Measurements from ENCODE around the gene PPP1R37. TPM values are rescaled to one million over a fixed set of nuclear protein-coding genes. Genes with fewer than 3 reads are reported as not detected.

PPP1R37 gene
- total and polyA plus RNA-seq, 5 donors, result 16.5 to 24.9 (median 19.0) TPM

DNA sequence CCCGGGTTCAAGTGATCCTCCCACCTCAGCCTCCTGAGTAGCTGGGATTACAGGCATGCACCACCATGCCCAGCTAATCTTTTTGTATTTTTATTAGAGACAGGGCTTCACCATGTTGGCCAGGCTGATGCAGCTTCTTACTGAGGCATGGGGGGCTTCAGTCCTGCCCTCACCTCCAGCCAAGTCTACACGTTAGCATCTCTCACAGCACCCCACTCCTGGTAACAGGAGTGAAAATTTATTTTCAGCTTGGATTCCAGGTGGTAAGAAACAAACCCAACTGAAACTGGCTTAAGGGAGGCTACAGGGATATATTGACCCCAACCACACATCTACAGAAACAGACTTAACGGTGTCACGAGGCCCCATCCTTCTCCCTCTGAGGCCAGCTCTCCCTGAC, 57.2 kb downstream of the PPP1R37 start:
- DNase-seq, result no peak
- H3K27me3 ChIP-seq (ENCODE audit: control insufficient read depth, insufficient read depth), result no peaks in the 10 kb centered on the region
- WGBS, result 91% methylated on average over 4 of the region's 4 CpGs
- H3K9me3 ChIP-seq (ENCODE audit: control insufficient read depth, low read length), result no peaks in the 10 kb centered on the region
- no peak overlapping the region for H3K4me3 ChIP-seq (ENCODE audit: low read length)
- no peak for ATAC-seq
- no peaks in the 10 kb centered on the region for H3K4me1 ChIP-seq (ENCODE audit: control insufficient read depth, insufficient read depth, low read length)
- no peak overlapping the region for H3K27ac ChIP-seq (ENCODE audit: low read length)
- intact Hi-C loops (cut with DNase I), result no loop called here

GRCh38 chr19:45150751-45151281, 57.8 kb downstream of the PPP1R37 start:
- Histone ChIP-seq H3K4me1 (ENCODE audit: control insufficient read depth, insufficient read depth, low read length) (no peaks in the 10 kb centered on the region), H3K27ac (ENCODE audit: low read length) (no peak overlapping the region), H3K27me3 (ENCODE audit: control insufficient read depth, insufficient read depth) (no peaks in the 10 kb centered on the region), H3K4me3 (ENCODE audit: low read length) (no peak overlapping the region), H3K9me3 (ENCODE audit: control insufficient read depth, low read length) (no peaks in the 10 kb centered on the region)
- peak in 1 of 3 donors; percentile 37 for DNase-seq
- intact Hi-C loops (cut with DNase I), result no loop called here
- no peak for ATAC-seq
- 55% methylated on average over 4 of the region's 4 CpGs for WGBS

- H3K9me3 ChIP-seq (ENCODE audit: control insufficient read depth, low read length), result no peaks in the 10 kb centered on the region
- H3K4me1 ChIP-seq (ENCODE audit: control insufficient read depth, insufficient read depth, low read length), result no peaks in the 10 kb centered on the region
- H3K27me3 ChIP-seq (ENCODE audit: control insufficient read depth, insufficient read depth), result no peaks in the 10 kb centered on the region
- H3K4me3 ChIP-seq (ENCODE audit: low read length), result no peak overlapping the region
- no peak overlapping the region for H3K27ac ChIP-seq (ENCODE audit: low read length)
- DNase-seq (peak in 1 of 3 donors; percentile 41), ATAC-seq (no peak)
- 82% methylated on average over 7 of the region's 7 CpGs for WGBS
- intact Hi-C loops (cut with DNase I), result no loop called here
These were observed 58.3 kb downstream of the PPP1R37 start for GRCh38 chr19:45151320-45151719.

- Histone ChIP-seq H3K27ac (ENCODE audit: low read length) (no peak overlapping the region), H3K9me3 (ENCODE audit: control insufficient read depth, low read length) (no peaks in the 10 kb centered on the region), H3K4me3 (ENCODE audit: low read length) (no peak overlapping the region), H3K4me1 (ENCODE audit: control insufficient read depth, insufficient read depth, low read length) (no peaks in the 10 kb centered on the region), H3K27me3 (ENCODE audit: control insufficient read depth, insufficient read depth) (no peaks in the 10 kb centered on the region)
- DNase-seq (peak in 1 of 3 donors; percentile 13), ATAC-seq (no peak)
- intact Hi-C loops (cut with DNase I), result no loop called here
- 11% methylated on average over 64 of the region's 64 CpGs for whole genome bisulfite sequencing
These were observed 59.0 kb downstream of the PPP1R37 start for GRCh38 chr19:45151821-45152503.

DNA sequence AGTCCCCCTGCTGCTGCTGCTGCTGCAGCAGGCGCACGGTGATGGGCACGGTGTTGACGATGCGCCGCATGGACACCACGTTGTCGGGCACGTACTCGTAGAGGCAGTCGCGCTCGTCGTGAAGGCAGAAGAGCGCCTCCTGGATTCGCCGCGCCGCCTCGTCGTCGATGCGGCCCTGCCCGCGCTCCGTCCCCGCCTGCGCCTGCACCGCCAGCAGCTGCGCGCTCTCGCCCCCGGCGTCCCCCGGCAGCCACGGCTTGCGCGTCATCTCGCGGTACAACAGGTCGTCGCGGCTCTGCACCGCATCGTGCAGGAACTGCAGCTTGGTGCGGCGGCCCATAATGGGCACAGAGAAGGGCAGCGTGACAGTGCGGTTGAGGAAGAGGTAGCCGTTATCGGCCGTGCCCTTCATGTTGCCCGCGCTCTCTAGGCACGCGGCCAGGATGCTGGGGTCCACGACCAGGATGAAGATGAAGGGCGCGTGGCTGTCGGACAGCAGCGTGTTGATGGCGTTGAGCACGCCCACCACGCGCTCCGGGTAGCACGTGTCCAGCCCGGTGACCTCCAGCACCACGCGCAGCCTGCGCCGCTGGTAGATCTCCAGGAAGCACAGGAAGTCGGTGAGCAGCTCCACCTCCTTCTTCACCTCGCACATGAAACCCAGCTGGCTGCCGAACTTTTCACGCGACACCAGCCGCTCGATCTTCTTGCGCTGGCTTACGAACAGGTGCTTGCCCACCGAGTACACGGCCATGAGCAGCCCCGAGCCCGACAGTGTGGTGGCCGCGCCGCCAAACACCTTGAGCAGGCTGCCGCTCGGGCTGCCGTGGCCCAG, 59.7 kb downstream of the PPP1R37 start:
- Histone ChIP-seq H3K9me3 (ENCODE audit: control insufficient read depth, low read length) (no peaks in the 10 kb centered on the region), H3K4me3 (ENCODE audit: low read length) (no peak overlapping the region), H3K4me1 (ENCODE audit: control insufficient read depth, insufficient read depth, low read length) (no peaks in the 10 kb centered on the region), H3K27ac (ENCODE audit: low read length) (no peak overlapping the region), H3K27me3 (ENCODE audit: control insufficient read depth, insufficient read depth) (no peaks in the 10 kb centered on the region)
- intact Hi-C loops (cut with DNase I), result no loop called here
- WGBS, result 3% methylated on average over 91 of the region's 91 CpGs
- ATAC-seq (peak; percentile 47 to 61), DNase-seq (peak; percentile 65 to 81 (median 80))

DNA sequence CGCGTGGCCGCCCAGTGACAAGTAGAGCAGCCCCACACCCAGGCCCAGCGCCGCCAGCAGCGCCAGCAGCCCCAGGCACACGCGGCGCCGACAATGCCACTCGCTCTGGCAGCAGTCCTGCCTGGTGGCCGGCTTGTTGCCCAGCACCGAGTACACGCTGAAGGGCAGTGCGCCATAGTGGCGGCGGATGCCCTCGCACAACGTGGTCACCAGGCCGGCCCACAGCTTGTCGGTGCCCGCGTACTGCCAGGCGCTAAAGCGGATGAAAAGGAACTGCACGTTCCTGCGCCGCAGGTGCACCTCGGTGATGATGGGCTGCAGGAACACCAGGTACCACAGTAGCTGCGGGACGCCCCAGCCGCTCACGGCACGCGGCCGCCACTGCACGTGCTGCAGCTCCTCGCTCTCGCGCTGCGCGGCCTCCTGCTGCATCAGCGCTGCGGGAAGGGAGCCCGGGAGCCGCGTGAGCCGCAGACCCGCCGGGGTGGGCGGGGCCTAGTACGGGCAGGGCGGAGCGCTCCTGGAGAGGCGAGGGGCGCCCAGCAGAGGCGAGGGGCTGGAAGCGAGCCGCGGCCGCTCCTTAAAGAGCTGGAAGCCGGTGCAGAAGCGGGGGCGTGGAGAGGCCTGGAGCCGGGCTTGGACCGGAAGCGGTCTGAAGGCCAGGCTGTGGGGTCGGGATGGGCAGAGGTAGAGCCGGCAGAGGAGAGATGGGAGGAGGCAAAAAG, 60.5 kb downstream of the PPP1R37 start:
- Histone ChIP-seq H3K27ac (ENCODE audit: low read length) (no peak overlapping the region), H3K9me3 (ENCODE audit: control insufficient read depth, low read length) (no peaks in the 10 kb centered on the region), H3K4me3 (ENCODE audit: low read length) (peak overlapping the region; percentile 6), H3K4me1 (ENCODE audit: control insufficient read depth, insufficient read depth, low read length) (no peaks in the 10 kb centered on the region), H3K27me3 (ENCODE audit: control insufficient read depth, insufficient read depth) (no peaks in the 10 kb centered on the region)
- under 1% methylated on average over 69 of the region's 69 CpGs for WGBS
- DNase-seq, result peak; percentile 53 to 79 (median 78)
- peak; percentile 48 to 58 for ATAC-seq
- intact Hi-C loops (cut with DNase I), result no loop called here

- Histone ChIP-seq H3K27ac (ENCODE audit: low read length) (no peak overlapping the region), H3K4me1 (ENCODE audit: control insufficient read depth, insufficient read depth, low read length) (no peaks in the 10 kb centered on the region), H3K27me3 (ENCODE audit: control insufficient read depth, insufficient read depth) (no peaks in the 10 kb centered on the region), H3K9me3 (ENCODE audit: control insufficient read depth, low read length) (no peaks in the 10 kb centered on the region), H3K4me3 (ENCODE audit: low read length) (peak overlapping the region; percentile 6)
- 41% methylated on average over 19 of the region's 19 CpGs for WGBS
- intact Hi-C loops (cut with DNase I), result no loop called here
- DNase-seq (peak in 2 of 3 donors; percentile 75 to 80), ATAC-seq (peak; percentile 38 to 84)
These were observed 61.3 kb downstream of the PPP1R37 start for GRCh38 chr19:45154064-45154827.

- no peaks in the 10 kb centered on the region for H3K9me3 ChIP-seq (ENCODE audit: control insufficient read depth, low read length)
- DNase-seq (no peak), ATAC-seq (no peak)
- intact Hi-C loops (cut with DNase I), result no loop called here
- H3K27ac ChIP-seq (ENCODE audit: low read length), result no peak overlapping the region
- 76% methylated on average over 11 of the region's 11 CpGs for WGBS
- H3K4me1 ChIP-seq (ENCODE audit: control insufficient read depth, insufficient read depth, low read length), result no peaks in the 10 kb centered on the region
- no peak overlapping the region for H3K4me3 ChIP-seq (ENCODE audit: low read length)
- H3K27me3 ChIP-seq (ENCODE audit: control insufficient read depth, insufficient read depth), result no peaks in the 10 kb centered on the region
These were observed 63.1 kb downstream of the PPP1R37 start for GRCh38 chr19:45156011-45156630.

DNA sequence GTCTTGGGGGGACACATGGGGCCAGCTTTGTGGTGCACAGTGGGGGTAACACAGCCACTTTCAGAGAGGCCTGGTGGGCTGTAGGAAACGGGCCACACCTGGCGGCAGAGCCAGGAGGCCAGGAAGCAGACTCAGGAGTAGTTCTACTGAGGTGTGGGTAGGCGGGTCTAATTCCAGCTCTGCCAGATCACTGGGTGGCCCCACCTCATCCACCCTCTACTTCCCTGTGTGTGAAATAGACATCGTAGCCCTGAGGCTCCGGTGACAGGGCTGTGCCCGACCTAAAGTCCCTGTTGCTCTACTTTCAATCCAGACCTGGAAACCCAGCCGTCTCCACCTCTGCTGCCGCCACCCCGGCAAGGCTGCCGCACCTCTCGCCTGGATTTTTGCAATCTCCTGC, 63.8 kb downstream of the PPP1R37 start:
- ATAC-seq, result no peak
- Histone ChIP-seq H3K27me3 (ENCODE audit: control insufficient read depth, insufficient read depth) (no peaks in the 10 kb centered on the region), H3K4me1 (ENCODE audit: control insufficient read depth, insufficient read depth, low read length) (no peaks in the 10 kb centered on the region), H3K9me3 (ENCODE audit: control insufficient read depth, low read length) (no peaks in the 10 kb centered on the region), H3K4me3 (ENCODE audit: low read length) (no peak overlapping the region), H3K27ac (ENCODE audit: low read length) (no peak overlapping the region)
- intact Hi-C loops (cut with DNase I), result no loop called here
- DNase-seq, result no peak
- 78% methylated on average over 11 of the region's 11 CpGs for WGBS
